KOPT-K1 (cell line): ENCODE results near the gene RHBDL3.
A peak's percentile ranks its signal among the peaks of the same experiment; 100 is the strongest.
"Not testable (repeated sequence)": the region's sequence is repeated elsewhere in the genome, so short reads cannot be mapped to it uniquely, and the experiment has no call there.

Experiments
- H3K27ac ChIP-seq: fragments of 200-600 bp; sonication (generic); 2 replicates; pipeline ENCODE4 v1.5.1; 2016; ENCODE audit warnings: antibody characterized with exemption, mild to moderate bottlenecking, low read depth, low read length; ENCODE audit not compliant: poor library complexity, severe bottlenecking
- H3K36me3 ChIP-seq: fragments of 200-600 bp; sonication (generic); 2 replicates; pipeline ENCODE4 v1.5.1; 2017; ENCODE audit warnings: antibody characterized with exemption, mild to moderate bottlenecking, low read length, moderate library complexity; ENCODE audit not compliant: insufficient read depth
- H3K9me3 ChIP-seq: fragments of 200-600 bp; sonication (generic); 2 replicates; pipeline ENCODE4 v1.5.1; 2017; ENCODE audit warnings: antibody characterized with exemption, low read length, mild to moderate bottlenecking; ENCODE audit not compliant: insufficient read depth, poor library complexity, severe bottlenecking

RHBDL3 gene

GRCh38 chr17:32345951-32346600 lies 80.4 kb downstream of the RHBDL3 start:
- Histone ChIP-seq H3K36me3 (no peaks in the 10 kb centered on the region), H3K27ac (no peak overlapping the region), H3K9me3 (no peaks in the 10 kb centered on the region)

GRCh38 chr17:32348483-32348800 lies 82.8 kb downstream of the RHBDL3 start:
- H3K27ac ChIP-seq, result no peak overlapping the region
- H3K36me3 ChIP-seq, result peaks cover 23% of the 10 kb centered on the region
- no peaks in the 10 kb centered on the region for H3K9me3 ChIP-seq

- Histone ChIP-seq H3K36me3 (peaks cover 32% of the 10 kb centered on the region), H3K9me3 (no peaks in the 10 kb centered on the region), H3K27ac (peak overlapping the region; percentile 93)
Measured at GRCh38 chr17:32349503-32349853, 83.8 kb downstream of the RHBDL3 start.

GRCh38 chr17:32349854-32350665 lies 84.4 kb downstream of the RHBDL3 start, which contains the start of gene ZNF207:
TSS of gene ZNF207 (plus strand) at chr17:32350157. CDS start at chr17:32350286, 129 bp downstream.
- Histone ChIP-seq H3K36me3 (peaks cover 37% of the 10 kb centered on the region), H3K27ac (peak within 1 kb of the TSS; percentile 93), H3K9me3 (no peaks in the 10 kb centered on the region)

- peaks cover 45% of the 10 kb centered on the region for H3K36me3 ChIP-seq
Measured at GRCh38 chr17:32350666-32351418, 85.2 kb downstream of the RHBDL3 start.

GRCh38 chr17:32352734-32353133 lies 87.1 kb downstream of the RHBDL3 start:
- H3K9me3 ChIP-seq, H3K27ac ChIP-seq: not testable (repeated sequence)
- peaks cover 64% of the 10 kb centered on the region for H3K36me3 ChIP-seq

More at GRCh38 chr17:32350666-32351418, 85.2 kb downstream of the RHBDL3 start:
- peak overlapping the region; percentile 93 for H3K27ac ChIP-seq
- H3K9me3 ChIP-seq, result no peaks in the 10 kb centered on the region

GRCh38 chr17:32355649-32356377 lies 90.2 kb downstream of the RHBDL3 start:
- Histone ChIP-seq H3K9me3 (no peaks in the 10 kb centered on the region), H3K27ac (no peak overlapping the region), H3K36me3 (peaks cover 94% of the 10 kb centered on the region)

DNA sequence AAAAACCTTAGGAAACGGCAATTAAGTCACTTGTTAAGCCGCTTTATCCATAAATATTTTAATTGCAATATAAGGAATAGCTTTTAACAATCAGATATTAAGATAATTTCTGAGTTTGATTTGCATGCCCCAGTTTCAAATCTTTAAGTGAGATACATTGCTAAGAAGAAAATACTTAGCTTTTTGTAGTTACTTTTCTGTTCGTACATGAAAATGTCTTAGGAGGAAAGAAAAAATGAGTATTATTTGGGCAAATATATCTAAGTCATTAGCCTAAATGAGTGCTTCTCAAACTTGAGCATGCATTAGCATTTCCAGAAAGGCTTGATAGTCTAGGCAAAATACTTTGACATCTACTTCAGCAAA lies 90.7 kb downstream of the RHBDL3 start:
- Histone ChIP-seq H3K36me3 (peaks cover 97% of the 10 kb centered on the region), H3K27ac (no peak overlapping the region), H3K9me3 (no peaks in the 10 kb centered on the region)

GRCh38 chr17:32356750-32357149 lies 91.1 kb downstream of the RHBDL3 start:
- H3K36me3 ChIP-seq, result peaks cover 97% of the 10 kb centered on the region
- H3K27ac ChIP-seq, result no peak overlapping the region
- no peaks in the 10 kb centered on the region for H3K9me3 ChIP-seq

- Histone ChIP-seq H3K36me3 (peaks cover 97% of the 10 kb centered on the region), H3K9me3 (no peaks in the 10 kb centered on the region), H3K27ac (no peak overlapping the region)
Measured at GRCh38 chr17:32357615-32358014, 92.0 kb downstream of the RHBDL3 start.

DNA sequence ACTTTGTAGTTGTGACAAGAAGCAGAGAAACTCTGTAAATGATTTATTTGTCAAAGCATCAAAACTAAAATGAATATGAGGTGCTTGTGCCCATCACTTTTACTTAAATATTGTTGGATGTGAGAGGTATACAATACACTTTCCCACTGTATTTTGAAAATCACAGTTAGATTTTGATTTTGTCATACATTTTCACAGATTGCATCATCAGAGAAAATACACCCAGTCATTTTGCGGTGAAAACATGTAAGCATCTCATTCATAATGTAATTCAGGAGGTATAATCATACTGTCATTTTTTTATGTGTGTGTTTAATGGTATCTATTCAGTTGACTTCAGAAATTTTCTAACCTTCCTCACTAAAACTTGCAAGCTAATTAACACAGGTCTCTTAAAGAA lies 95.6 kb downstream of the RHBDL3 start:
- peaks cover 99% of the 10 kb centered on the region for H3K36me3 ChIP-seq
- H3K9me3 ChIP-seq, result no peaks in the 10 kb centered on the region
- no peak overlapping the region for H3K27ac ChIP-seq

DNA sequence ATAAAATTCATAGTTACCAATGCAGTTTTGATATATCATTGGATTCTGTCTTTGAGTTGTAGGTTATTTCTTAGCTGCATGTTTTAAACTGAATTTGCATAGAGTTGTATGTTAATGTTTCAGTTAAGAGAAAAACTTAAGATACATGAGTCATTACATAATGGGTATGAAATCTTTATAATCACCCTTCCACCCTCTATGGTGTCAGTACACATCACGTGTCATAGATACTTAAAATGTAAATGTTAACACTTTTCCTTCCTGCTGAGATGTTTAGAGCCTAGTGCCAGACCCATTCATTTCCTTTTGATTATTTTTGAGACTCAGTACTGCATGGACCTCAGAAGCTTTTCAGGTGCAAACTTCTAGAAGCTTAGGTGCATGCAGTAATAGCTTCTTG lies 104.8 kb downstream of the RHBDL3 start:
- Histone ChIP-seq H3K36me3 (peaks cover 100% of the 10 kb centered on the region), H3K27ac (no peak overlapping the region), H3K9me3 (no peaks in the 10 kb centered on the region)
